ENCODE results near the gene TMEM187.

TMEM187 gene

DNA sequence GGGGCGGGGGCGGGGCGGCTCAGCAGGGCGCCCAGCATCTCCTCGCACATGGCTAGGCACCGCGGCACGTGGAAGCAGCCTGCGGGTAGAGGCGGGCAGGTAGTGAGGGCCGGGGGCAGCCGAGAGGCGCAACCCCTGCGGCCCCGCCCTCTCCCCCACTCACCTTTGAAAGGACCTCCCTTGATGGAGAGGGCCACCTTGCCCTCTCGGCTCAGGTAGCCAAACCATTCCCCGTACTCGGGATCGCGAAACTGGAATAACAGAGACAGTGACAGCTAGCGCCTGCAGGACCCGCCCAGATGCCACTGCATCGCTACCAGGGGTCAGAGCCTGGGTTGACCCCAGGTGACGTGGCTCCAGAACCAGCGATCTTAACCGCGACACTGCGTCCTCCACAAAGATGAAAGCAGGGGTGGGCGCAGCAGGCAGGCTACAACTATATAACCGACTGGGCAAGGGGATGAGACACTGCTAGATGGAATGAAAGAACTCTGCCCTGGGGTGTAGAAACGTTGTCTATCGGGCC lies 37.2 kb upstream of the TMEM187 start:
- DNase-seq, result no peak

DNA sequence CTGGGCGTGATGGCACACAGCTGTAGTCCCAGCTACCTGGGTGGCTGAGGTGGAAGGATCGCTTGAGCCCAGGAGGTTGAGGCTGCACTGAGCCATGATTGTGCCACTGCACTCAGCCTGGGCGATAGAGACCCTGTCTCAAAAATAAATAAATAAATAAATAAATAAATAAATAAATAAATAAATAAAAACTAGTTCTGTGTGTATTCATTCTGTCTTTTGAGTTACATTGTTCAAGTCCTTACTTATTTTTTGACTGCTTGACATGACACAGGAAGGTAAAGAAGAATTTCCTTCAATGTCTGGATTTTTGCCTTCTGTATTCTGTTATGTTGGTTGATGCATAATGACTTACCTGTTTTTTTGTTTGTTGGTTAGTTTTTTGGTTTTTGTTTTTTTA lies 35.5 kb upstream of the TMEM187 start:
- DNase-seq, result no peak

- no peak for DNase-seq
Measured at GRCh38 chrX:153938226-153938786, 34.2 kb upstream of the TMEM187 start.

DNA sequence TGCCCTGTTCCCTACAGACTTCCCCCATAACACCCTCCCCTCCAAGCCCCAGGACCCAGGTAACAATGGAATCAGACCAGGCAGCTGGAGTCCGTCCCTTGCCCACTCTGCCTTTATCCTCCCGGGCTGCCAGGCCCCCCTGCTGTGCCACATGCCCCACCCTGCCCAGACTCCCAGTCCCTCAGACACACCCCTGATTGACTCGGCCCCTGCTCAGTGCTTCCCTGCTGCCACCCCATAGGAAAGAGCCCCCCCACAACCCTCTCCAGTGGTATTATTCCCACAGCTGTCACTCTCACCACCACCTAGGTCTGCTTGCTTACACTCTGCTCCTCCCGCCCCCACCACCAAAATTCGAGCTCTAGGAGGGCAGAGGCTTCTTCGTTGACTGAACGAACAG lies 33.0 kb upstream of the TMEM187 start:
- DNase-seq, result peak; percentile 84 to 90

DNA sequence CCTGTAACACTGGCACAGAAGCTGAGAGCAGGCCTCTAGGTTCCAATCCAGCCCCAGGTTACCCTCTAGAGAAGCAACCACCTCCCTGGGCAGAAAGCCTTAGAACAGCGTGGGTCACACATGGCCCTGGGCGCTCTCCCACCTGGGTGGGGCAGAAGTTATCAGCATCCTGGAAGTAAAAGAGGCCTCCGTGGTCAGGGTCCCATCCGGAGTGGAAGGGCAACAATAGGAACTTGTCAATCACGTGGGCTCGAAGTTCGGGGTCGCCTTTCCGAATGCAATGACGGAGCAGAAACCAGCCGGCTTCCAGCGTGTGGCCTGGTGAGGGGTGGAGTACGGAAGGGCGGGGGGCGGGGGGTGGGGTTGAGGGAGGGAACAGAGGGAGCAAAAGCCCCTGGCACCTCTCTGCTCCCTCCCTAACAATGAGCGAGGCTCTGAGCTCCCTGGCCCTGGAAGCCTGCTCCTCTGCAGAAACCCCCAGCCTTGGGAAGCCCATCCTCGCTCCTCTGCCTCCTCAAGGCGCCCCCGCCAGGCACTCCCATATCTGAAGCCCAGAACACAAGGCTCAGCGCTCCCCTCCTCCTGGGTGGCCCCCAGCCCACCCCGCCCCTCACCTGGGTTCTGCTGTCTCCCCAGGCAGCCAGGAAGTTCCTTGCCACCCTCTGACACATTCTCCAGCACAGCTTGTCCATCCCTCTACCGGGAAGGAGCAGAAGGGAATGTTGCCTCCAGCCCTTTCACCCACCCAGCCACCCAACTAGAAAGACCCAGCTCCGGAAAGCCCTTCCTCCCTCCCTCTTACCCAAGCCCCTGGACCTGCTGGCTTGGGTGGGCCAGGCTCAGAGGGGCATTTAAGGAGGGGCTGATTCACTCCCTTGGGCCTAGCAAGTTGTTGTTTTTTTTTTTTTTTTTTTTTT lies 31.0 kb upstream of the TMEM187 start:
- no peak for DNase-seq

DNA sequence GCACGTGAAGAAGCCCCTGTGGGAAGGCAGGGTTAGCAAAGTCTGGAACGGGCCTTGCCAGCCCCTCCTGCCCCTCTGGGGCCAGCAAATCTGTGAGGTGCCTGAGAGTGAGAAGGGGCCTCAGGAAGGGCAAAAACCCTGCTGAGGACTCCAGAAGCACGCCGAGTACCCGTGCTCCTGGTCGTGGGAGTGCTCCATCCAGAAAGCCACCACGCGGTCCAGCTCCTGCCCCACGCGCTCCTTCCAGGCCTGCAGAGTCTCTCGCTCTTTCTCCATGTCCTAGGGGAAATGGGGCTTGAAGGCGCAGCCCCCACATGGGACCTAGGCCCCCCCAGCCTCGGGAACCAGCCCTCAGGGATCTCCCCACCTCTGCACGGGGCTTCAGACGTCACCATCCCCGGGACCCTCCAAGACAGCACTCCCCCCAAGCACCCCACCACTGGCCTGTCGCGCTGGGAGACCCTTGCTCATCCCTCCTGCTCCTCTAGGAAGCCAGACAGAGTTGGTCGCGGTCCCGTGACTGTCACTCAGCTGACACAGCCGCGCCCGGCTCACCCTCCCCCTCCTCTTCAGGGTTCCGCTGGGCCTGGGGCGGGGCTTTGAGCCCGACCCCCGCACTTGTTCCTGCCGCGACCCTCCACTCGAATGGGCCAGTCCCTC lies 28.3 kb upstream of the TMEM187 start, which contains the start of gene RENBP:
RENBP (minus strand) TSS at position 504 of the 660 bp plus-strand sequence; CDS start at position 471, 33 bp downstream.
- no peak for DNase-seq

DNA sequence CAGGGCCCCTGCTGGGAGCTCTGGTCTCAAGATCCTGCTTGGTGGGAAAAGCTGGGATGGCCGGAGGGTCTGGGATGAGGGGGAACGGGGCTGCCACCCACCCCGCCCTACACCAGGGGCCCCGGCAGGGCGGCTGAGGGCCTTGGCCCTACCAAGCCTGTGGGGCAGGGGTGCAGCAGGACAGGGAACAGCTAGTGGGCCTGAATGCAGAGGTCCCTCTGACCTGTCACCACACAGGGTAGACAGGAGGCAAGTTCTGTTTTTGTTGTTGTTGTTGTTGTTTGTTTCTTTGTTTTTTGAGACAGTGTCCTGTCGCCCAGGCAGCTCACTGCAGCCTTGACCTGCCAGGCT lies 27.8 kb upstream of the TMEM187 start:
- no peak for DNase-seq

DNA sequence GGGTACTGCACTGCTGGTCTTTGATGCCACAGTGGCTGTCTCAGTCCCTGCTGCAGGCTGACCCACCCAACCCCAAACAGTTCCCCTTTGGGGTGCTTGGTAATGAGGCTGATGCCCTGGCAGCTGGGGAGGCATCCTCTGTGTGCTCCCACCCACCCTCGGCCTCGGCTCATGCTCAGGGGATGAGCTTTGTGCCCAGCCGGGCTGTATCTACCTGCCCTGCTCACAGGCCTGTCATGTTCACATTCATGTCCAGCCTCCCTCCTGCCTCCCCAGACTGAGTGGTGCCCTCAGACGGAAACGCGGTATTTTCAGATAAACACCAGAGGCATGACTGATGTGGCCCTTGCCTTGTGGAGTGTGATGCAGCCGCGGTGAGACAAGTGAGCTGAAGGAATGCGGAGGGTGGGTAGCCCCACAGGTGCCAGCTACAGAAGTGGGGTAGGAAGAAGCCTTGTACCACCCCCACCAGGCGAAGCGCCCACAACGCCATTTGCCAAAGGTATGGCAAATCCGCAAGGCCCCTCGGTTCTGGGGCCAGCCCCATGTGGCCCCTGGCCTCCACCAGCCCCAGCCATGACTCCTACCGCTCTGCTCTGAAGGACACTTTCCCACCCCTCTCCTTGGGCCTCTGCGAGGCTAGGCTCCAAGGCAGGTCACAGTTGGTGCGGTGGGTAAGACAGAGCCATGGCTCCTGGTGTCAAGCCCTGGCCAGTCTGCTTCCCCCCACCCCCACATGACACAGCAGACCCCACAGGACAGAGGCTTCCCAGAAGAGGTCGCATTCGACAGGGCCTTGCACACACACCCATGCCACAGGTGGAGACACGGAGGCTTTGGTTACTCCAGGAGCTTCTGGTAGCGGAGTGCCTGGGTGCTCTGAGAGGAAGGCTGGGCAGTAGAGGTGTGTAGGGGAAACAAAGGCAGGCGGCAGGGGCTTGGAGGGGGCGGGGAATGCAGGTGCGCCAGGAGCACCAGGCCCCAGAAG lies 26.3 kb upstream of the TMEM187 start:
- no peak for DNase-seq

DNA sequence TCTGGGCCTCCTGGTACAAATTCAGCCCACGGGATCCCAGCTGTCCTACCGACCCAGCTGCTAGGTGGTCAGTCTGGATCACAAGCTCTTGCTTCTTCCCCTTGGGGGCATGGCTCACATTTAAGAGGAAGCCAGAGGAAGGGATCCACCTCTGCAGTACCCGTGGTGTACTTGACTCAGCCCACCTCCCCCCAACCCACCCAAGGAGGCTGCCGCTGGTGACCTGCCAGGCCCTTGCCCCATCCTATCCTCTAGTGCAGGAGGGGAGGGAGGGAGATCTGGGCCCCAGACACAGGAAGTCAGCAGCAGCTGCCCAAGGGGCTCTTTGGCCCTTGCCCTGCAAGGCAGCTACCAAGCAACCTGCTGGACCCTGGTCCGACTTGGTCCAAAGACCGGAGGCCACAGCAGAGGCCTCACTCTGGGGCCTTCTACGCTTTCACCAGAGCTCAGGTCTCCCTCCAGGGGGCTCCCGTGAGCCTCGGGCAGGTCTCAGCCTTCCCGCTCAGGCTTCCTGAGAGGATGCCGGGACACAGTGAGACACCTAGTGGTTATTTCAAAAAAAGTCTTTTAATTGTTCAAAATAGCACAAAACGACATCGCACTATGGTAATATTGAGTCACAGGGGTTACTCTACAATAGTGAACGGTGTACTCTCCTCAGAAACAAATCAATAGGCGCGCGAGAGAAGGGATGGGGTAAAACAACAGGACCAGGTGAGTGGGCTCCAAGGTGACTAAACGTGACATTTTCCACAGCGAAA lies 25.4 kb upstream of the TMEM187 start:
- peak; percentile 68 to 80 for DNase-seq

DNA sequence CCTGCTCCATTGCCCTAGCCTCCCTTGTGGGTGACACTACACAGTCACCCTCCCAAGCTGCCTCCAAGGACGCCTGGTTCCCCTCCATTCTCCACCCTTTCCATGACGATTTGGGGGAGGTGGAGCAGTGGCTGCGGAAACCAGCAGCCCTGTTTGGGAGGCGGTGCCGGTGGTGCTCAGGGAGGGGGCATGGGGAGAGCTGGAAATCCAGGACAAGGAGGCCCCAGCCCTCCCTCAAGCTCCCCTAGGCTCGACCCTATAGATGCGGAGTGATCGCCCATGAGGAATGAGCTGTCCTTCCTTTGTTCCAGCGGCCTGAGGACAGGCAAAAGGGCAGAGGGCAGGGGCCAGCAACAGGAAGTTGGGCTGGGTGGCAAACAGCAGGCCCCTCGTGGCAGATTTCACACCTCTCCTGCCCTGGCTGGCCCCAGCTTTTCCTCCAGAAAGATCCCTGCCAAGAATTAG lies 24.5 kb upstream of the TMEM187 start:
- DNase-seq, result no peak

DNA sequence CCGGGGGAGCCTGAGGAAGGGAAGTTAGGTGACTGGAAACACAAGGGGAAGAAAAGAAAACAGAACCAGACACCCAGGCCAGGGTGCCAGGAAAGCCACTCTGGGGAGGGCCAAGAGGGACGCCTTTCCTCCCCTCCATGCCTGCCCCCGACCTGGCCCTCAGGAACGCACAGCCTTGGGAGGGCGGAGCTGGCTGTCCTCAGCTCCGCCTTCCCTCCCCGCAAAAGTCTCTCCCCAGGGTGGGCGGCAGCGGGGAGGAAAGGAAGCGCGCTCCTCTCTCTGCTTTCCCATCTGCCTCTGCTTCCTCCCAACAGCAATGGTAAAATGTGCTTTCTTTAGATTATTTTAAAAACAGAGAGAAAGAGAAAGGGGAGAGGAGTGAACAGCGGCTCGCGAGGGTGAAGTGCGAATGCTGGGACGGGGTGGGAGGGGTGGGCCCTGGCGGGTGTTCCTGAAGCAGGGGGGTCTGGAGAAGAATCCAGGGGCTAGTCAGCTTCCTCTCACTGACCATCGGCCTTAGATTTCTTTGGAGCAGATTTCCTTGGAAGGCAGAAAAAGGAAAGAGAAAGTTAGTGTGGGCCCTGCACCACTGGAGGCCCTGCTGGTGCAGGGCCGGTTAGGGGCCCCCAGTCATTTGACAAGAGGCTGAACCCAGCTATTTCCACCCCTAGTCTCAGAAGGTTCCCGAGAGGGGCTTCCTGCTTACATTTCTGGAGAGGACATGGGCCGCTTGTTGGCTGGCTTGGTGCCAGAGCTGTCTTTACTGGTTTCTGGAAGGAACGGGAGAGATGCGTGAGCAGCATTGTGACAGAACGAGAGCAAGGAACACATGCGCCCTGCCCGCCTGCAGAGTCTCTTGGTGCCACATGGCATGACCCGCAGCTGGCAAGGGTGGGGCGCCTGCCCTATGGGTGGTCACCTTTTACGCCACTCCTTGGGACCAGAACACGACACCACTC lies 23.4 kb upstream of the TMEM187 start:
- no peak for DNase-seq

GRCh38 chrX:153950127-153950526 lies 22.4 kb upstream of the TMEM187 start:
- no peak for DNase-seq

- no peak for DNase-seq
Measured at GRCh38 chrX:153951683-153952372, 20.7 kb upstream of the TMEM187 start.

- DNase-seq, result no peak
Measured at GRCh38 chrX:153952373-153953026, 20.1 kb upstream of the TMEM187 start.

DNA sequence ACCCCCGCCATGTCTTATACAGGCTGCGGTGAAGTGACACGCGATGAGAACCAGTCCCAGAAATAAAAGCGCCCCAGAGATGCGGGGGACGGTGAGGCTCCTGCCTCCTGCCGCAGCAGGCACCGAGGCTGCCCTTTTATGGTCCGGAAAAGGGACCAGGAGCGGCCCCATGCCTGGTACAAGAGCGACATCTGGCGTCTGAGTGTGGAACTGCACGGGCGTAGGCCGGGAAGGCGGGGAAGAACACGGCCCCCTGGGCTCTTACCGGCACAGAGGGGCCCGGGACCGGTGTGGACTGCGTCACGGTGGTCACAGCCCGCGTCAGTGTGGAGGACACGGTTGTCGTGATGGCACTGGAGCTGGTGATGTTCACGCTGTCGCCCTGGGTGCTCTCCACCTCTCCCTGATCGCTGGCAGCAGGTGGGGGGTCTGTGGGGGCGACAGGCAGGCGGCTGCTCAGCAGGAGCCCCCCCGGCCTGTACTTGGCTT lies 19.2 kb upstream of the TMEM187 start:
- DNase-seq, result peak in 1 of 2 experiments; percentile 61

GRCh38 chrX:153953892-153954557 lies 18.5 kb upstream of the TMEM187 start:
- no peak for DNase-seq

- no peak for DNase-seq
Measured at GRCh38 chrX:153954558-153955227, 17.9 kb upstream of the TMEM187 start.
